Uterus (tissue), 2 donors: Measurements from ENCODE around the gene AIFM3.

ENCODE experiments used
- POLR2A ChIP-seq, 2 donors: fragments of 450-650 bp; IDR thresholded peaks; one replicate each; pipeline ENCODE4 v1.6.1; 2016; ENCODE audit warnings: antibody characterized with exemption in 2 of 2, mild to moderate bottlenecking in 1 of 2, moderate library complexity in 1 of 2
- TF ChIP-seq, protein P1 (sequence below), 4 experiments: fragments of 200-600 bp in 2 of 4; fragments of 450-650 bp in 2 of 4; sonication (generic) in 2 of 4; IDR thresholded peaks; one replicate each; pipeline ENCODE4 v1.5.1; 2016 to 2019; ENCODE audit warnings: antibody characterized with exemption in 4 of 4, mild to moderate bottlenecking in 2 of 4, moderate library complexity in 1 of 4

DNA sequence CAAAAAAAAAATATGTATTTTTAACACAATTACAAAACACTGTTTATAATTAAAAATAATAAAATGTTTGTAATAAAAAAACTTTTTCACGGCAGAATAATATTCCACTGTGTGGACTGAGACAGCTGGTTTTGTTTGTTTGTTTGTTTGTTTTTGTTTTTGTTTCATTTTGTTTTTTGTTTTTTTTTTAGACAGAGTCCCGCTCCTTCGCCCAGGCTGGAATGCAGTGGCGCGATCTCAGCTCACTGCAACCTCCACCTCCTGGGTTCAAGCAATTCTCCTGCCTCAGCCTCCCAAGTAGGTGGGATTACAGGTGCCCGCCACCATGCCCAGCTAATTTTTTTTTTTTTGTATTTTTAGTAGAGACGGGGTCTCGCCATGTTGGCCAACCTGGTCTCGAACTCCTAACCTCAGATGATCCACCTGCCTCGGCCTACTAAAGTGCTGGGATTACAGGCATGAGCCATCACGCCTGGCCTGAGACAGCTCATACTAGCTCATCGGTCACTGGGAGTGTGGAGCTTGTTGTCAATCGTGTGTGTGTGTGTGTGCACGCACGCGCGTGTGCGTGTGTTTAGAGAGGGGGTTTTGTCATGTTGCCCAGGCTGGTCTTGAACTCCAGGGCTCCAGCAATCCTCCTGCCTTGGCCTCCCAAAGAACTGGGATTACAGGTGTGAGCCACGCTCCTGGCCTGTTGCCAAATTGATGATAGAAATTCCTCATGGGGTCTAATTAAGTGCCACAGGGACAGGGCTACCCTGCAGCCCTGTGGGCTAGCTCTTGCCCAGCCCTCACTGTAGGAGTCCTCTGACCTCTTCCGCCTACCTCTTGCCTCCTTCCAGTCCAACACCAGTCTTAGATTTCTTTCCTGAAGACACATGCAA, 7.2 kb upstream of the AIFM3 start:
- TF ChIP-seq, protein P1, sequence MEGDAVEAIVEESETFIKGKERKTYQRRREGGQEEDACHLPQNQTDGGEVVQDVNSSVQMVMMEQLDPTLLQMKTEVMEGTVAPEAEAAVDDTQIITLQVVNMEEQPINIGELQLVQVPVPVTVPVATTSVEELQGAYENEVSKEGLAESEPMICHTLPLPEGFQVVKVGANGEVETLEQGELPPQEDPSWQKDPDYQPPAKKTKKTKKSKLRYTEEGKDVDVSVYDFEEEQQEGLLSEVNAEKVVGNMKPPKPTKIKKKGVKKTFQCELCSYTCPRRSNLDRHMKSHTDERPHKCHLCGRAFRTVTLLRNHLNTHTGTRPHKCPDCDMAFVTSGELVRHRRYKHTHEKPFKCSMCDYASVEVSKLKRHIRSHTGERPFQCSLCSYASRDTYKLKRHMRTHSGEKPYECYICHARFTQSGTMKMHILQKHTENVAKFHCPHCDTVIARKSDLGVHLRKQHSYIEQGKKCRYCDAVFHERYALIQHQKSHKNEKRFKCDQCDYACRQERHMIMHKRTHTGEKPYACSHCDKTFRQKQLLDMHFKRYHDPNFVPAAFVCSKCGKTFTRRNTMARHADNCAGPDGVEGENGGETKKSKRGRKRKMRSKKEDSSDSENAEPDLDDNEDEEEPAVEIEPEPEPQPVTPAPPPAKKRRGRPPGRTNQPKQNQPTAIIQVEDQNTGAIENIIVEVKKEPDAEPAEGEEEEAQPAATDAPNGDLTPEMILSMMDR (IDR thresholded peaks at IDR 0.05): no peak
- no peak for TF ChIP-seq POLR2A (IDR thresholded peaks at IDR 0.05)
